IMR-90 (cell line): ENCODE data around the gene CHD9. TPM values are rescaled to one million over a fixed set of nuclear protein-coding genes. Genes with fewer than 3 reads are reported as not detected.

Experiments
- ATAC-seq: fragments of 200-7000 bp; cut with Tn5 transposase; 2 replicates; pipeline ENCODE4 v1.9.1; 2020; ENCODE audit warnings: low read depth, mild to moderate bottlenecking, moderate library complexity
- BruUV-seq: library from RNA; stranded (reverse); fragments of 400-500 nt; replicated peaks from 2 replicates; lab custom pipeline; 2021; lab: Mats Ljungman, UMichigan
- CTCF ChIA-PET: fragments of 300-600 bp; formaldehyde crosslinking; extraction: SDS; loops from one replicate; lab custom pipeline; 2021; ENCODE audit warnings: antibody characterized with exemption; lab: Yijun Ruan, JAX
- POLR2A ChIA-PET: fragments of 300-600 bp; sonication (Branson Sonifier 250); formaldehyde crosslinking; loops from one replicate; lab custom pipeline; 2022; ENCODE audit warnings: antibody characterized with exemption; ENCODE audit not compliant: unreplicated experiment; lab: Charles Lee
- DNase-seq: peaks from one replicate; pipeline ENCODE4 v3.0.0; 2013
- H2AFZ ChIP-seq: replicated peaks from 2 replicates; pipeline ENCODE3; 2013; ENCODE audit warnings: low read length, mild to moderate bottlenecking; ENCODE audit not compliant: poor library complexity
- H2AK5ac ChIP-seq: 2 replicates; pipeline ENCODE4 v1.6.1; 2013; ENCODE audit warnings: low read depth, low read length, inconsistent platforms
- H2AK9ac ChIP-seq: replicated peaks from 2 replicates; pipeline ENCODE3; 2013; ENCODE audit warnings: mild to moderate bottlenecking, low read depth, low read length, moderate library complexity; ENCODE audit not compliant: poor library complexity
- H2BK120ac ChIP-seq: 2 replicates; pipeline ENCODE4 v1.6.1; 2013; ENCODE audit warnings: low read depth, low read length, inconsistent platforms
- H2BK15ac ChIP-seq: 3 replicates; pipeline ENCODE4 v1.6.1; 2013; ENCODE audit warnings: low read depth, low read length, inconsistent platforms
- H2BK20ac ChIP-seq: 2 replicates; pipeline ENCODE4 v1.6.1; 2013; ENCODE audit warnings: low read depth, mild to moderate bottlenecking, inconsistent platforms, low read length, moderate library complexity
- H2BK5ac ChIP-seq: 2 replicates; pipeline ENCODE4 v1.6.1; 2013; ENCODE audit warnings: mild to moderate bottlenecking, low read depth, low read length, inconsistent platforms; ENCODE audit not compliant: poor library complexity, severe bottlenecking
- H3K14ac ChIP-seq: replicated peaks from 2 replicates; pipeline ENCODE4 v1.6.1; 2013; ENCODE audit warnings: low read depth, low read length, inconsistent platforms
- H3K18ac ChIP-seq: 2 replicates; pipeline ENCODE4 v1.6.1; 2013; ENCODE audit warnings: low read depth, low read length, control low read depth
- H3K23ac ChIP-seq: 2 replicates; pipeline ENCODE4 v1.6.1; 2013; ENCODE audit warnings: low read depth, low read length, inconsistent platforms
- H3K27ac ChIP-seq: 2 replicates; pipeline ENCODE4 v1.5.1; 2013; ENCODE audit warnings: mild to moderate bottlenecking, control low read depth, low read length; ENCODE audit not compliant: insufficient read depth
- H3K27me3 ChIP-seq: 2 replicates; pipeline ENCODE4 v1.6.1; 2013; ENCODE audit warnings: low read length; ENCODE audit not compliant: control insufficient read depth, insufficient read depth
- H3K36me3 ChIP-seq: 2 replicates; pipeline ENCODE4 v1.6.1; 2013; ENCODE audit warnings: low read length, mixed read lengths; ENCODE audit not compliant: control insufficient read depth, insufficient read depth
- H3K4ac ChIP-seq: 2 replicates; pipeline ENCODE4 v1.6.1; 2013; ENCODE audit warnings: low read depth, low read length, inconsistent platforms
- H3K4me1 ChIP-seq: 2 replicates; pipeline ENCODE4 v1.6.1; 2013; ENCODE audit warnings: low read length, mixed read lengths; ENCODE audit not compliant: control insufficient read depth, insufficient read depth
- H3K4me2 ChIP-seq: 2 replicates; pipeline ENCODE4 v1.6.1; 2013; ENCODE audit warnings: low read depth, mild to moderate bottlenecking, control low read depth, low read length, moderate library complexity
- H3K4me3 ChIP-seq: 2 replicates; pipeline ENCODE4 v1.5.1; 2013; ENCODE audit warnings: low read depth, mild to moderate bottlenecking, control low read depth, low read length, moderate library complexity; ENCODE audit not compliant: insufficient read depth
- H3K56ac ChIP-seq: 2 replicates; pipeline ENCODE4 v1.6.1; 2013; ENCODE audit warnings: low read length, inconsistent platforms; ENCODE audit not compliant: insufficient read depth; ENCODE audit errors: extremely low read depth
- H3K79me1 ChIP-seq, 2 experiments: 2 replicates each; pipeline ENCODE4 v1.6.1; 2013; ENCODE audit warnings: low read length in 2 of 2, inconsistent platforms in 1 of 2, low read depth in 1 of 2
- H3K9ac ChIP-seq: 2 replicates; pipeline ENCODE4 v1.6.1; 2013; ENCODE audit warnings: low read depth, low read length, control low read depth
- H3K9me1 ChIP-seq: 2 replicates; pipeline ENCODE4 v1.6.1; 2013; ENCODE audit warnings: low read length, inconsistent platforms; ENCODE audit not compliant: insufficient read depth
- H3K9me3 ChIP-seq: 2 replicates; pipeline ENCODE4 v1.6.1; 2013; ENCODE audit warnings: low read length; ENCODE audit not compliant: control insufficient read depth, insufficient read depth
- H4K20me1 ChIP-seq: 2 replicates; pipeline ENCODE4 v1.6.1; 2013; ENCODE audit warnings: low read length, inconsistent platforms; ENCODE audit not compliant: insufficient read depth
- H4K5ac ChIP-seq: 2 replicates; pipeline ENCODE4 v1.6.1; 2013; ENCODE audit warnings: mild to moderate bottlenecking, low read depth, low read length, control low read depth
- H4K8ac ChIP-seq, 2 experiments: 2 replicates each; pipeline ENCODE4 v1.6.1; 2013; ENCODE audit warnings: low read depth in 2 of 2, low read length in 2 of 2, control low read depth in 1 of 2, inconsistent platforms in 1 of 2
- H4K91ac ChIP-seq: 2 replicates; pipeline ENCODE4 v1.6.1; 2013; ENCODE audit warnings: low read depth, low read length, inconsistent platforms; ENCODE audit not compliant: insufficient read depth
- CEBPB ChIP-seq: IDR thresholded peaks from 2 replicates; pipeline ENCODE4 v1.6.1; 2012; ENCODE audit warnings: low read depth, low read length, improper control_type of control experiment
- RCOR1 ChIP-seq: IDR thresholded peaks from 2 replicates; pipeline ENCODE4 v1.6.1; 2012; ENCODE audit warnings: mild to moderate bottlenecking, low read length, improper control_type of control experiment; ENCODE audit not compliant: insufficient replicate concordance
- SMC3 ChIP-seq: fragments of 150-350 bp; IDR thresholded peaks from 2 replicates; pipeline ENCODE4 v1.6.1; 2016; ENCODE audit warnings: low read depth, mild to moderate bottlenecking, antibody characterized with exemption, low read length, moderate library complexity
- WGBS, 2 experiments: methylation state at CpG; one replicate each; pipeline versions ENCODE4 v1.1.5 to v1.1.7; 2013; ENCODE audit warnings: missing lambda C conversion rate in 2 of 2; ENCODE audit not compliant: insufficient read length in 1 of 2; ENCODE audit errors: extremely low coverage in 2 of 2; 5-methylcytosine and 5-hydroxymethylcytosine counted together
- dilution Hi-C: fragments of 300-500 bp; cut with HindIII; formaldehyde crosslinking; loops from one replicate; pipeline ENCODE4 v1.14.3; 2018; ENCODE audit warnings: low sequenced_read_pairs; ENCODE audit not compliant: unreplicated experiment
- in situ Hi-C: fragments of 300-500 bp; cut with MboI; formaldehyde crosslinking; loops from 3 replicates; pipeline ENCODE4 v1.14.3; 2019; ENCODE audit warnings: low sequenced_read_pairs, inconsistent platforms, mixed read lengths
- intact Hi-C: fragments of 100-400 bp; cut with micrococcal nuclease; formaldehyde crosslinking; loops from 2 replicates; pipeline ENCODE4 v1.10.0; 2022
- polyA plus RNA-seq, 3 experiments: library from polyadenylated mRNA; depleted of rRNA; stranded (reverse); fragments of >200 nt; gene quantifications; 2 replicates each; pipeline ENCODE4 v1.2.3, GENCODE V29; 2012; ENCODE audit warnings: low replicate concordance in 1 of 3
- total RNA-seq: library from RNA; depleted of rRNA; stranded (reverse); fragments of >200 nt; gene quantifications from 2 replicates; pipeline ENCODE4 v1.2.3, GENCODE V29; 2012
- TF ChIP-seq, protein P1 (sequence below): conservative IDR thresholded peaks from 2 replicates; pipeline ENCODE4 v1.5.1; 2012; ENCODE audit warnings: mild to moderate bottlenecking, low read depth, low read length, improper control_type of control experiment

The CHD9 gene
- total and polyA plus RNA-seq, 2 of the 4 experiments (the other 2 are of a cell fraction): 9.1 to 48.8 TPM

GRCh38 chr16:53083119-53083518 is 28.3 kb downstream of the CHD9 start:
- H3K18ac ChIP-seq: no peak overlapping the region
- WGBS, 2 experiments: no CpG with 5 or more reads among the region's 1 CpG
- H3K27ac ChIP-seq: no peak overlapping the region
- no peaks in the 10 kb centered on the region for H3K36me3 ChIP-seq
- peaks cover 13% of the 10 kb centered on the region; the same call in 1 of the 2 replicates for H4K20me1 ChIP-seq
- H2BK20ac ChIP-seq: no peak overlapping the region
- no TSS peak for BruUV-seq
- H3K4me1 ChIP-seq: peaks cover 22% of the 10 kb centered on the region
- no peak overlapping the region for H3K56ac ChIP-seq
- no peak overlapping the region for H2BK15ac ChIP-seq
- no peak overlapping the region for H2BK5ac ChIP-seq
- no peak for TF ChIP-seq SMC3
- TF ChIP-seq CEBPB: 0 out of 2 replicates have a peak, but pooled peaks have one; percentile 15
- no peak for TF ChIP-seq RCOR1
- TF ChIP-seq, protein P1, sequence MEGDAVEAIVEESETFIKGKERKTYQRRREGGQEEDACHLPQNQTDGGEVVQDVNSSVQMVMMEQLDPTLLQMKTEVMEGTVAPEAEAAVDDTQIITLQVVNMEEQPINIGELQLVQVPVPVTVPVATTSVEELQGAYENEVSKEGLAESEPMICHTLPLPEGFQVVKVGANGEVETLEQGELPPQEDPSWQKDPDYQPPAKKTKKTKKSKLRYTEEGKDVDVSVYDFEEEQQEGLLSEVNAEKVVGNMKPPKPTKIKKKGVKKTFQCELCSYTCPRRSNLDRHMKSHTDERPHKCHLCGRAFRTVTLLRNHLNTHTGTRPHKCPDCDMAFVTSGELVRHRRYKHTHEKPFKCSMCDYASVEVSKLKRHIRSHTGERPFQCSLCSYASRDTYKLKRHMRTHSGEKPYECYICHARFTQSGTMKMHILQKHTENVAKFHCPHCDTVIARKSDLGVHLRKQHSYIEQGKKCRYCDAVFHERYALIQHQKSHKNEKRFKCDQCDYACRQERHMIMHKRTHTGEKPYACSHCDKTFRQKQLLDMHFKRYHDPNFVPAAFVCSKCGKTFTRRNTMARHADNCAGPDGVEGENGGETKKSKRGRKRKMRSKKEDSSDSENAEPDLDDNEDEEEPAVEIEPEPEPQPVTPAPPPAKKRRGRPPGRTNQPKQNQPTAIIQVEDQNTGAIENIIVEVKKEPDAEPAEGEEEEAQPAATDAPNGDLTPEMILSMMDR: no peak
- CTCF ChIA-PET: no interaction called here
- H2AK9ac ChIP-seq: no peak overlapping the region
- POLR2A ChIA-PET: no interaction called here
- peaks cover 39% of the 10 kb centered on the region for H3K9me1 ChIP-seq
- H4K91ac ChIP-seq: no peak overlapping the region
- H3K9ac ChIP-seq: no peak overlapping the region
- no peak overlapping the region for H3K14ac ChIP-seq
- in situ Hi-C loops (no loop called here), intact Hi-C loops (no loop called here), dilution Hi-C loops (no loop called here)
- H3K23ac ChIP-seq: no peak overlapping the region
- H3K4ac ChIP-seq: no peak overlapping the region
- H3K9me3 ChIP-seq: no peaks in the 10 kb centered on the region
- no peak overlapping the region for H2AFZ ChIP-seq
- no peak overlapping the region for H3K4me3 ChIP-seq
- H2AK5ac ChIP-seq: peak overlapping the region; percentile 47; the same call in 1 of the 2 replicates
- ATAC-seq: no peak
- no peak overlapping the region for H4K5ac ChIP-seq
- H4K8ac ChIP-seq: no peak overlapping the region
- H3K79me1 ChIP-seq: peaks cover 31 to 73% of the 10 kb centered on the region in 2 experiments
- DNase-seq: peak; percentile 43
- no peak overlapping the region for H2BK120ac ChIP-seq
- H3K27me3 ChIP-seq: no peaks in the 10 kb centered on the region
- H3K4me2 ChIP-seq: no peak overlapping the region
